ENCODE data around the gene PLPP3. TPM values are rescaled to one million over a fixed set of nuclear protein-coding genes. Genes with fewer than 3 reads are reported as not detected.

The PLPP3 gene
- total RNA-seq, 1 donor from 2014 or later: 4.9 TPM

GRCh38 chr1:56489695-56490094, 89.7 kb downstream of the PLPP3 start:
- TF ChIP-seq, protein P1, sequence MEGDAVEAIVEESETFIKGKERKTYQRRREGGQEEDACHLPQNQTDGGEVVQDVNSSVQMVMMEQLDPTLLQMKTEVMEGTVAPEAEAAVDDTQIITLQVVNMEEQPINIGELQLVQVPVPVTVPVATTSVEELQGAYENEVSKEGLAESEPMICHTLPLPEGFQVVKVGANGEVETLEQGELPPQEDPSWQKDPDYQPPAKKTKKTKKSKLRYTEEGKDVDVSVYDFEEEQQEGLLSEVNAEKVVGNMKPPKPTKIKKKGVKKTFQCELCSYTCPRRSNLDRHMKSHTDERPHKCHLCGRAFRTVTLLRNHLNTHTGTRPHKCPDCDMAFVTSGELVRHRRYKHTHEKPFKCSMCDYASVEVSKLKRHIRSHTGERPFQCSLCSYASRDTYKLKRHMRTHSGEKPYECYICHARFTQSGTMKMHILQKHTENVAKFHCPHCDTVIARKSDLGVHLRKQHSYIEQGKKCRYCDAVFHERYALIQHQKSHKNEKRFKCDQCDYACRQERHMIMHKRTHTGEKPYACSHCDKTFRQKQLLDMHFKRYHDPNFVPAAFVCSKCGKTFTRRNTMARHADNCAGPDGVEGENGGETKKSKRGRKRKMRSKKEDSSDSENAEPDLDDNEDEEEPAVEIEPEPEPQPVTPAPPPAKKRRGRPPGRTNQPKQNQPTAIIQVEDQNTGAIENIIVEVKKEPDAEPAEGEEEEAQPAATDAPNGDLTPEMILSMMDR (IDR thresholded peaks at IDR 0.05; ENCODE audit: insufficient read depth, low read length, poor library complexity, severe bottlenecking): no peak
- Histone ChIP-seq H3K36me3 (ENCODE audit: control insufficient read depth, insufficient read depth, low read length) (no peaks in the 10 kb centered on the region), H3K4me3 (ENCODE audit: low read depth, low read length) (no peak overlapping the region), H3K27me3 (ENCODE audit: control insufficient read depth, insufficient read depth, low read length) (no peaks in the 10 kb centered on the region)
- DNase-seq (ENCODE audit: low read depth): no peak

GRCh38 chr1:56484695-56485094, 94.7 kb downstream of the PLPP3 start:
- H3K27me3 ChIP-seq (ENCODE audit: control insufficient read depth, insufficient read depth, low read length): no peaks in the 10 kb centered on the region
- TF ChIP-seq, protein P1 (IDR thresholded peaks at IDR 0.05; ENCODE audit: insufficient read depth, low read length, poor library complexity, severe bottlenecking): no peak
- H3K4me3 ChIP-seq (ENCODE audit: low read depth, low read length): no peak overlapping the region
- H3K36me3 ChIP-seq (ENCODE audit: control insufficient read depth, insufficient read depth, low read length): no peaks in the 10 kb centered on the region
- no peak for DNase-seq (ENCODE audit: low read depth)

- no peaks in the 10 kb centered on the region for H3K36me3 ChIP-seq (ENCODE audit: control insufficient read depth, insufficient read depth, low read length)
- no peak for DNase-seq (ENCODE audit: low read depth)
- no peak overlapping the region for H3K4me3 ChIP-seq (ENCODE audit: low read depth, low read length)
- TF ChIP-seq, protein P1 (IDR thresholded peaks at IDR 0.05; ENCODE audit: insufficient read depth, low read length, poor library complexity, severe bottlenecking): no peak
- H3K27me3 ChIP-seq (ENCODE audit: control insufficient read depth, insufficient read depth, low read length): no peaks in the 10 kb centered on the region
These were observed 96.3 kb downstream of the PLPP3 start for GRCh38 chr1:56483104-56483503.

GRCh38 chr1:56482486-56482885, 96.9 kb downstream of the PLPP3 start:
- H3K27me3 ChIP-seq (ENCODE audit: control insufficient read depth, insufficient read depth, low read length): no peaks in the 10 kb centered on the region
- H3K4me3 ChIP-seq (ENCODE audit: low read depth, low read length): no peak overlapping the region
- no peak for DNase-seq (ENCODE audit: low read depth)
- TF ChIP-seq, protein P1 (IDR thresholded peaks at IDR 0.05; ENCODE audit: insufficient read depth, low read length, poor library complexity, severe bottlenecking): no peak
- no peaks in the 10 kb centered on the region for H3K36me3 ChIP-seq (ENCODE audit: control insufficient read depth, insufficient read depth, low read length)

DNA sequence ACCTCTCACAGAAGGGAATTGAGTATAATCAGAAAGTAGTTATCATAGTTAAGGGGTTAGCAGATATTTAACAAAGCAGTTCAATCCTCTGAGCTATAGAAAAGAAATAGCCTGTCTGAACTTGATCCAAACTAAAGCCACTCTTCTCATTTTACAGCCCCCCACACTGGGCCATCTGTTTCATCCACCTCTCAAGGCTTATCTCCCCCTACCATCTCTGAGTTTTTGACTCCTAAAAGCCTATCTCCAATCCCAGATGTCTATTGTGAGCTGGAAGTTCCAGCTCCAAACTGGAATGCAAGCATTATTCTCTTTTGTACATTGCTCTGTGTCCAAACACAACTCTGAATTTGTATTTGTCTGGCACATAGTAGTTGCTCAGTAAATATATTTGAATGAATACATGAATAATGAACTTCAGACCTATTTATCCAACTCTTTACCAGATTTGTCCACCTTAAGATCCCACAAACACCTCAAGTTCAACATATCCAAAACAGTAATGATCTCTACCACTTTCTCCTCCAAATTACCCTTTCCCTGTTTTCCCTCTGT, 98.1 kb downstream of the PLPP3 start:
- no peaks in the 10 kb centered on the region for H3K36me3 ChIP-seq (ENCODE audit: control insufficient read depth, insufficient read depth, low read length)
- no peak overlapping the region for H3K4me3 ChIP-seq (ENCODE audit: low read depth, low read length)
- TF ChIP-seq, protein P1 (IDR thresholded peaks at IDR 0.05; ENCODE audit: insufficient read depth, low read length, poor library complexity, severe bottlenecking): no peak
- no peaks in the 10 kb centered on the region for H3K27me3 ChIP-seq (ENCODE audit: control insufficient read depth, insufficient read depth, low read length)
- DNase-seq (ENCODE audit: low read depth): no peak

DNA sequence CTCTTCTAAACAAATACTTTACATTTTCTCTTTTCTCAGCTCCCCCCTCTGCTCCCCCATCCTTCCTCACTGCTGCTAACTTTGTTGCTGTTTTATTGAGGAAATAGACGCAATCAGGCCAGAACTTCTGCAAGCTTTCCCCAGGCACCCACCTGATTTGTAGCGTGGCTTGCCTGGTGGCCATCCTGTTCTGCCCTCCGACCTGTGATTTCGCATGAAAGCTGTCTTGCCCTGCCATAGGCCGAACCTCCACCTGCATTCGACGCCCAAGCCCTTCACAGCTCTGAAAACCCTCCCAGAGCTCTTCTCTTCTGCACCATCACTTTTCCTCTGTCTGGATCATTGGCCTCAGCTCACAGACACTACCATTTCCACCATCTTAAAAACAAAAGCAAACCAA, 100.6 kb downstream of the PLPP3 start:
- no peak overlapping the region for H3K4me3 ChIP-seq (ENCODE audit: low read depth, low read length)
- H3K36me3 ChIP-seq (ENCODE audit: control insufficient read depth, insufficient read depth, low read length): no peaks in the 10 kb centered on the region
- no peak for DNase-seq (ENCODE audit: low read depth)
- TF ChIP-seq, protein P1 (IDR thresholded peaks at IDR 0.05; ENCODE audit: insufficient read depth, low read length, poor library complexity, severe bottlenecking): no peak
- no peaks in the 10 kb centered on the region for H3K27me3 ChIP-seq (ENCODE audit: control insufficient read depth, insufficient read depth, low read length)
